ENCODE data around the gene STIMATE.

The STIMATE gene

DNA sequence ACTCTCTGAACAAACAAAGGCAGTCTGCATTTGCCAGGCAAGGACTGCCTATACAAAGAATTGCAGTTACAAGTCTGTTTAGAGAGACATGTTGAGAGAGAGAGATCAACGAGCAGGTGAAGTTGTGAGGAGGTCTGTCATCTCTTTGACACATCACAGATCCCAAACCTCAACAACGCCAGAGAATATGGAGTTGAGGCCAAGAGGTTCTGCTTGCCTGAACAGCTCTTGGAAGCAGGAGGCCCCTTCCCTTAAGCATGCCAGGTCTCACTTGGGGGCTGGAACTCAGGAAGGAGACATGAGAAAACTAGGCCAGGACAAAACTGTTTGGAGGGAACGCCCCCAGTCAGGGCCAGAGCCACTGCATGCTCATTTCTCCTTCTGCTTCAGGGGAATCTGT, 40.2 kb downstream of the STIMATE start:
- no peaks in the 10 kb centered on the region for H3K27me3 ChIP-seq (replicated peaks; ENCODE audit: insufficient read depth, low read length)
- H3K36me3 ChIP-seq (replicated peaks; ENCODE audit: insufficient read depth, low read length): no peaks in the 10 kb centered on the region
- H3K9ac ChIP-seq (ENCODE audit: low read length): no peak overlapping the region
- DNase-seq: no peak
- H3K79me2 ChIP-seq (ENCODE audit: low read length): no peaks in the 10 kb centered on the region
- H3K4me3 ChIP-seq (ENCODE audit: low read length): no peak overlapping the region
- no peak overlapping the region for H2AFZ ChIP-seq (ENCODE audit: low read length)
- no peaks in the 10 kb centered on the region for H3K4me1 ChIP-seq (ENCODE audit: low read length)
- TF ChIP-seq EZH2 (optimal IDR thresholded peaks at IDR 0.05; ENCODE audit: low read depth, low read length) (no peak), EZH2phosphoT487 (IDR thresholded peaks at IDR 0.05; ENCODE audit: low read length) (no peak)
- TF ChIP-seq, protein P1, sequence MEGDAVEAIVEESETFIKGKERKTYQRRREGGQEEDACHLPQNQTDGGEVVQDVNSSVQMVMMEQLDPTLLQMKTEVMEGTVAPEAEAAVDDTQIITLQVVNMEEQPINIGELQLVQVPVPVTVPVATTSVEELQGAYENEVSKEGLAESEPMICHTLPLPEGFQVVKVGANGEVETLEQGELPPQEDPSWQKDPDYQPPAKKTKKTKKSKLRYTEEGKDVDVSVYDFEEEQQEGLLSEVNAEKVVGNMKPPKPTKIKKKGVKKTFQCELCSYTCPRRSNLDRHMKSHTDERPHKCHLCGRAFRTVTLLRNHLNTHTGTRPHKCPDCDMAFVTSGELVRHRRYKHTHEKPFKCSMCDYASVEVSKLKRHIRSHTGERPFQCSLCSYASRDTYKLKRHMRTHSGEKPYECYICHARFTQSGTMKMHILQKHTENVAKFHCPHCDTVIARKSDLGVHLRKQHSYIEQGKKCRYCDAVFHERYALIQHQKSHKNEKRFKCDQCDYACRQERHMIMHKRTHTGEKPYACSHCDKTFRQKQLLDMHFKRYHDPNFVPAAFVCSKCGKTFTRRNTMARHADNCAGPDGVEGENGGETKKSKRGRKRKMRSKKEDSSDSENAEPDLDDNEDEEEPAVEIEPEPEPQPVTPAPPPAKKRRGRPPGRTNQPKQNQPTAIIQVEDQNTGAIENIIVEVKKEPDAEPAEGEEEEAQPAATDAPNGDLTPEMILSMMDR (IDR thresholded peaks at IDR 0.05; ENCODE audit: low read length): no peak
- no peaks in the 10 kb centered on the region for H4K20me1 ChIP-seq (ENCODE audit: insufficient read depth, low read length)
- H3F3A ChIP-seq (ENCODE audit: insufficient read depth, low read length): no peaks in the 10 kb centered on the region
- H3K27ac ChIP-seq (ENCODE audit: low read length): no peak overlapping the region
- H3K9me2 ChIP-seq (replicated peaks; ENCODE audit: insufficient read depth, low read length): no peaks in the 10 kb centered on the region
- no peaks in the 10 kb centered on the region for H3K9me3 ChIP-seq (replicated peaks; ENCODE audit: insufficient read depth, low read length)
- H3K4me2 ChIP-seq (ENCODE audit: low read depth, low read length): no peak overlapping the region

DNA sequence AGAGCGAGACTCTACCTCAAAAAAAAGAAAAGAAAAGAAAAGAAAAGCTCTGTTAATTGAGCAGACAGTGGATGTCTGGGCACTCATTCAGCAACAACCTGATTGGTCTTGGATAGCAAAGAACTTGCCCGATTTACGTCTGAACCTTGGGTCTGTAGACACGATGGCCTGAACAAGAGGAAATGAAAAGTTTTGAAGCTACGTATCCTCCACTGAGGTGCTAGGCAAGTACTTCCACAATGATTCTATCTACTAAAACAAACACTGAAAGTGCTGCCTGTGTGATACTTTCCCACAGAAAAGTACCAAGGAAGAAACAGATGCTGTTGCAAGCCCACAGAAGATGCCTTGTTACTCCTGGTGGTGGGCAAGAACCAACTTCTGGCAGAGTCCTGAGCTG, 40.7 kb downstream of the STIMATE start:
- Histone ChIP-seq H3K27ac (ENCODE audit: low read length) (no peak overlapping the region), H3K79me2 (ENCODE audit: low read length) (no peaks in the 10 kb centered on the region), H3K4me2 (ENCODE audit: low read depth, low read length) (no peak overlapping the region), H2AFZ (ENCODE audit: low read length) (no peak overlapping the region), H3K4me3 (ENCODE audit: low read length) (no peak overlapping the region), H3K27me3 (replicated peaks; ENCODE audit: insufficient read depth, low read length) (no peaks in the 10 kb centered on the region), H3K4me1 (ENCODE audit: low read length) (no peaks in the 10 kb centered on the region), H4K20me1 (ENCODE audit: insufficient read depth, low read length) (no peaks in the 10 kb centered on the region), H3K9me3 (replicated peaks; ENCODE audit: insufficient read depth, low read length) (no peaks in the 10 kb centered on the region), H3K9ac (ENCODE audit: low read length) (no peak overlapping the region), H3K36me3 (replicated peaks; ENCODE audit: insufficient read depth, low read length) (no peaks in the 10 kb centered on the region), H3K9me2 (replicated peaks; ENCODE audit: insufficient read depth, low read length) (no peaks in the 10 kb centered on the region), H3F3A (ENCODE audit: insufficient read depth, low read length) (no peaks in the 10 kb centered on the region)
- DNase-seq: no peak
- TF ChIP-seq EZH2 (optimal IDR thresholded peaks at IDR 0.05; ENCODE audit: low read depth, low read length): no peak
- TF ChIP-seq, protein P1 (IDR thresholded peaks at IDR 0.05; ENCODE audit: low read length): no peak
- no peak for TF ChIP-seq EZH2phosphoT487 (IDR thresholded peaks at IDR 0.05; ENCODE audit: low read length)

DNA sequence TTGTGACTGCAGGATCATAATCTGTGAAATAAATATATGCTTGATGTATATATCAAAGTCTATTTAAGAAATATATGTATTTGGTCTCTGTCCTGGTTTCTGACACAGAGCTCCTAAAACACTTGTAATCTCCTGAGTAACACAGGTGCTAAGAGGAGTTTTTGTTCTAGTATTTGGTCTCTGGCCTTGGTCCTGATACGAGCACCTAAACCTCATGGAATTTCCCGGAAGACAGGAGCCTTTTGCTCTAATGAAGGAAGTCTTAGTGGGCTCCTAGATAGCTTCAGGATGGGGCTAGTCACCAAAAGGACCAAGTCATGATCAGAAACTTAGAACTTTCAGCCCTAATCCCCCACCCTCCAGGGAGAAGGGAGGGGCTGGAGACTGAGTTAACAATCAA, 43.3 kb downstream of the STIMATE start:
- Histone ChIP-seq H3K4me1 (ENCODE audit: low read length) (no peaks in the 10 kb centered on the region), H3K9me3 (replicated peaks; ENCODE audit: insufficient read depth, low read length) (no peaks in the 10 kb centered on the region), H3K79me2 (ENCODE audit: low read length) (no peaks in the 10 kb centered on the region), H3K9ac (ENCODE audit: low read length) (no peak overlapping the region), H3F3A (ENCODE audit: insufficient read depth, low read length) (no peaks in the 10 kb centered on the region), H3K27me3 (replicated peaks; ENCODE audit: insufficient read depth, low read length) (no peaks in the 10 kb centered on the region), H4K20me1 (ENCODE audit: insufficient read depth, low read length) (no peaks in the 10 kb centered on the region), H3K27ac (ENCODE audit: low read length) (no peak overlapping the region), H3K4me2 (ENCODE audit: low read depth, low read length) (no peak overlapping the region), H3K4me3 (ENCODE audit: low read length) (no peak overlapping the region), H3K9me2 (replicated peaks; ENCODE audit: insufficient read depth, low read length) (no peaks in the 10 kb centered on the region), H2AFZ (ENCODE audit: low read length) (no peak overlapping the region), H3K36me3 (replicated peaks; ENCODE audit: insufficient read depth, low read length) (no peaks in the 10 kb centered on the region)
- TF ChIP-seq EZH2 (optimal IDR thresholded peaks at IDR 0.05; ENCODE audit: low read depth, low read length) (no peak), EZH2phosphoT487 (IDR thresholded peaks at IDR 0.05; ENCODE audit: low read length) (no peak)
- TF ChIP-seq, protein P1 (IDR thresholded peaks at IDR 0.05; ENCODE audit: low read length): no peak
- DNase-seq: no peak
